Astrocyte (in vitro differentiated cells and primary cell): ENCODE measurements around the gene OSBPL3. TPM values are rescaled to one million over a fixed set of nuclear protein-coding genes. Genes with fewer than 3 reads are reported as not detected.

Experiments
- DNase-seq: peaks from one replicate; pipeline ENCODE4 v3.0.0-alpha.2; 2010; ENCODE audit warnings: low read depth
- FAIRE-seq: peaks from 2 replicates; lab custom pipeline; 2011; peaks lifted over from hg19 to GRCh38; lab: Jason Lieb, UNC
- H2AFZ ChIP-seq: 2 replicates; pipeline ENCODE4 v1.6.0; 2012; ENCODE audit warnings: low read depth, low read length, inconsistent platforms
- H3K27ac ChIP-seq: 2 replicates; pipeline ENCODE4 v1.5.1; 2011; ENCODE audit warnings: low read depth, low read length, inconsistent platforms
- H3K27me3 ChIP-seq: 2 replicates; pipeline ENCODE4 v1.6.0; 2011; ENCODE audit warnings: low read length, inconsistent platforms; ENCODE audit not compliant: insufficient read depth
- H3K36me3 ChIP-seq: 2 replicates; pipeline ENCODE4 v1.5.1; 2011; ENCODE audit warnings: low read length, inconsistent platforms; ENCODE audit not compliant: insufficient read depth
- H3K4me1 ChIP-seq: 2 replicates; pipeline ENCODE4 v1.5.1; 2011; ENCODE audit warnings: low read length, inconsistent platforms; ENCODE audit not compliant: insufficient read depth
- H3K4me2 ChIP-seq: 2 replicates; pipeline ENCODE4 v1.6.0; 2012; ENCODE audit warnings: low read length, inconsistent platforms
- H3K4me3 ChIP-seq: 2 replicates; pipeline ENCODE4 v1.5.1; 2011; ENCODE audit warnings: low read depth, mild to moderate bottlenecking, low read length, inconsistent platforms; ENCODE audit not compliant: insufficient read depth
- H3K79me2 ChIP-seq: 2 replicates; pipeline ENCODE4 v1.6.0; 2012; ENCODE audit warnings: mild to moderate bottlenecking, low read length, inconsistent platforms; ENCODE audit not compliant: insufficient read depth
- H3K9ac ChIP-seq: 2 replicates; pipeline ENCODE4 v1.6.0; 2012; ENCODE audit warnings: mild to moderate bottlenecking, low read length, inconsistent platforms
- H3K9me3 ChIP-seq: 2 replicates; pipeline ENCODE4 v1.5.1; 2012; ENCODE audit warnings: low read depth, mild to moderate bottlenecking, low read length, inconsistent platforms; ENCODE audit not compliant: insufficient read depth
- H4K20me1 ChIP-seq: 2 replicates; pipeline ENCODE4 v1.6.0; 2012; ENCODE audit warnings: low read length, inconsistent platforms; ENCODE audit not compliant: insufficient read depth
- H3K27ac Mint-ChIP-seq: one replicate; pipeline ENCODE4 v1.8.0; 2021; ENCODE audit warnings: mild to moderate bottlenecking, mixed read lengths; ENCODE audit not compliant: unreplicated experiment
- H3K27me3 Mint-ChIP-seq: one replicate; pipeline ENCODE4 v1.8.0; 2021; ENCODE audit warnings: low read depth, mixed read lengths; ENCODE audit not compliant: unreplicated experiment
- H3K36me3 Mint-ChIP-seq: one replicate; pipeline ENCODE4 v1.8.0; 2021; ENCODE audit warnings: low read depth, mixed read lengths; ENCODE audit not compliant: unreplicated experiment
- H3K4me1 Mint-ChIP-seq: one replicate; pipeline ENCODE4 v1.8.0; 2021; ENCODE audit warnings: low read depth, mixed read lengths; ENCODE audit not compliant: unreplicated experiment
- H3K4me3 Mint-ChIP-seq: one replicate; pipeline ENCODE4 v1.8.0; 2021; ENCODE audit warnings: mild to moderate bottlenecking, moderate library complexity, mixed read lengths; ENCODE audit not compliant: unreplicated experiment
- H3K9me3 Mint-ChIP-seq: one replicate; pipeline ENCODE4 v1.8.0; 2021; ENCODE audit warnings: mild to moderate bottlenecking, mixed read lengths; ENCODE audit not compliant: unreplicated experiment
- CTCF ChIP-seq: IDR thresholded peaks from 2 replicates; pipeline ENCODE4 v1.5.1; 2011; ENCODE audit warnings: low read depth, mild to moderate bottlenecking, inconsistent platforms, low read length, moderate library complexity; ENCODE audit not compliant: insufficient read depth
- EZH2 ChIP-seq: IDR thresholded peaks from 2 replicates; pipeline ENCODE4 v1.6.1; 2012; ENCODE audit warnings: mild to moderate bottlenecking, low read length, inconsistent platforms; ENCODE audit not compliant: insufficient read depth
- total RNA-seq: library from RNA; stranded (reverse); gene quantifications from 2 replicates; pipeline ENCODE4 v1.2.1, GENCODE V29; 2021

Gene OSBPL3
- total RNA-seq, 1 donor from 2014 or later, result 62.9 TPM

GRCh38 chr7:24829787-24830186, 150.2 kb downstream of the OSBPL3 start:
- no peaks in the 10 kb centered on the region for H3K27me3 ChIP-seq
- Mint-ChIP-seq H3K4me3 (no peak overlapping the region), H3K27ac (no peak overlapping the region), H3K9me3 (no peaks in the 10 kb centered on the region), H3K36me3 (peaks cover 12% of the 10 kb centered on the region), H3K4me1 (peaks cover 45% of the 10 kb centered on the region), H3K27me3 (no peaks in the 10 kb centered on the region)
- H2AFZ ChIP-seq, result no peak overlapping the region
- H3K4me2 ChIP-seq, result no peak overlapping the region
- no peak for FAIRE-seq
- no peak overlapping the region for H3K4me3 ChIP-seq
- H3K9ac ChIP-seq, result no peak overlapping the region
- H4K20me1 ChIP-seq, result no peaks in the 10 kb centered on the region
- no peak overlapping the region for H3K27ac ChIP-seq
- H3K36me3 ChIP-seq, result peaks cover 7% of the 10 kb centered on the region
- no peak for DNase-seq
- no peaks in the 10 kb centered on the region for H3K9me3 ChIP-seq
- no peak for TF ChIP-seq CTCF
- TF ChIP-seq EZH2, result no peak
- peaks cover 74% of the 10 kb centered on the region for H3K4me1 ChIP-seq
- no peaks in the 10 kb centered on the region for H3K79me2 ChIP-seq

- Histone ChIP-seq H3K4me3 (no peak overlapping the region), H2AFZ (no peak overlapping the region), H3K27me3 (no peaks in the 10 kb centered on the region), H4K20me1 (no peaks in the 10 kb centered on the region), H3K9me3 (no peaks in the 10 kb centered on the region), H3K79me2 (no peaks in the 10 kb centered on the region), H3K4me2 (no peak overlapping the region), H3K27ac (peak overlapping the region; percentile 56), H3K4me1 (peaks cover 74% of the 10 kb centered on the region), H3K9ac (peak overlapping the region; percentile 45), H3K36me3 (peaks cover 7% of the 10 kb centered on the region)
- Mint-ChIP-seq H3K36me3 (peaks cover 12% of the 10 kb centered on the region), H3K27me3 (no peaks in the 10 kb centered on the region), H3K4me3 (no peak overlapping the region), H3K4me1 (peaks cover 49% of the 10 kb centered on the region), H3K9me3 (no peaks in the 10 kb centered on the region), H3K27ac (no peak overlapping the region)
- FAIRE-seq, result no peak
- TF ChIP-seq EZH2, result no peak
- no peak for TF ChIP-seq CTCF
- DNase-seq, result peak; percentile 51
Observed at GRCh38 chr7:24828891-24829661, 150.9 kb downstream of the OSBPL3 start.

GRCh38 chr7:24827589-24827988, 152.4 kb downstream of the OSBPL3 start:
- H3K4me1 ChIP-seq, result peaks cover 65% of the 10 kb centered on the region
- peak overlapping the region; percentile 63 for H3K9ac ChIP-seq
- H3K36me3 ChIP-seq, result peaks cover 7% of the 10 kb centered on the region
- TF ChIP-seq CTCF, result no peak
- TF ChIP-seq EZH2, result no peak
- peaks cover 48% of the 10 kb centered on the region for H3K4me1 Mint-ChIP-seq
- H3K27ac Mint-ChIP-seq, result peak overlapping the region; percentile 36
- FAIRE-seq (no peak), DNase-seq (peak; percentile 78)
- H3K27me3 Mint-ChIP-seq, result no peaks in the 10 kb centered on the region
- H3K9me3 Mint-ChIP-seq, result no peaks in the 10 kb centered on the region
- H2AFZ ChIP-seq, result no peak overlapping the region
- peak overlapping the region; percentile 66 for H3K4me2 ChIP-seq
- H3K36me3 Mint-ChIP-seq, result peaks cover 6% of the 10 kb centered on the region
- H4K20me1 ChIP-seq, result no peaks in the 10 kb centered on the region
- no peak overlapping the region for H3K4me3 Mint-ChIP-seq
- no peaks in the 10 kb centered on the region for H3K9me3 ChIP-seq
- no peaks in the 10 kb centered on the region for H3K27me3 ChIP-seq
- H3K4me3 ChIP-seq, result no peak overlapping the region
- no peaks in the 10 kb centered on the region for H3K79me2 ChIP-seq
- peak overlapping the region; percentile 83 for H3K27ac ChIP-seq
